Measurements from ENCODE around the gene DMD.

Gene DMD

DNA sequence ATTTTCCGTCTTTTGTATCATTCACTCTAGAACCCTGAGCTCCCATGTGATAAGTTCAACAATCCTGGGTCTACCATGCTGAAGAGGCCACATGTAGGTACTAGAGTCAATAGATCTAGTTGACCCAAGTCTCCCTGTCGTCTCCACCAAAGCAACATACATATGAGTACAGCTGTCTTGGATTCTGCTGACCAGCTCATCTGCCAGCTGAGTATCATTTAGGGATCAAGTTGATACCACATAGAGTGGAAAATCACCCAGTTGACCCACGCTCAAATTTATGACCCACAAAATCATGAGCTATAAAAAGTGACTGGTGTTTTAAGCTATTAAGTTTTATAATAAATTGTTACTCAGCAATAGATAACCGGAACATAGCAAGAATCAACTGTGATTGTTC is 61.8 kb downstream of the DMD start:
- Mint-ChIP-seq H3K36me3 (ENCODE audit: low read depth) (no peaks in the 10 kb centered on the region), H3K4me3 (no peak overlapping the region), H3K27ac (no peak overlapping the region), H3K4me1 (no peaks in the 10 kb centered on the region), H3K9me3 (peaks cover 3% of the 10 kb centered on the region), H3K27me3 (ENCODE audit: low read depth) (no peaks in the 10 kb centered on the region)
- TF ChIP-seq, protein P1, sequence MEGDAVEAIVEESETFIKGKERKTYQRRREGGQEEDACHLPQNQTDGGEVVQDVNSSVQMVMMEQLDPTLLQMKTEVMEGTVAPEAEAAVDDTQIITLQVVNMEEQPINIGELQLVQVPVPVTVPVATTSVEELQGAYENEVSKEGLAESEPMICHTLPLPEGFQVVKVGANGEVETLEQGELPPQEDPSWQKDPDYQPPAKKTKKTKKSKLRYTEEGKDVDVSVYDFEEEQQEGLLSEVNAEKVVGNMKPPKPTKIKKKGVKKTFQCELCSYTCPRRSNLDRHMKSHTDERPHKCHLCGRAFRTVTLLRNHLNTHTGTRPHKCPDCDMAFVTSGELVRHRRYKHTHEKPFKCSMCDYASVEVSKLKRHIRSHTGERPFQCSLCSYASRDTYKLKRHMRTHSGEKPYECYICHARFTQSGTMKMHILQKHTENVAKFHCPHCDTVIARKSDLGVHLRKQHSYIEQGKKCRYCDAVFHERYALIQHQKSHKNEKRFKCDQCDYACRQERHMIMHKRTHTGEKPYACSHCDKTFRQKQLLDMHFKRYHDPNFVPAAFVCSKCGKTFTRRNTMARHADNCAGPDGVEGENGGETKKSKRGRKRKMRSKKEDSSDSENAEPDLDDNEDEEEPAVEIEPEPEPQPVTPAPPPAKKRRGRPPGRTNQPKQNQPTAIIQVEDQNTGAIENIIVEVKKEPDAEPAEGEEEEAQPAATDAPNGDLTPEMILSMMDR (IDR thresholded peaks at IDR 0.05; ENCODE audit: unreplicated experiment in 3 of 3) = no peak

DNA sequence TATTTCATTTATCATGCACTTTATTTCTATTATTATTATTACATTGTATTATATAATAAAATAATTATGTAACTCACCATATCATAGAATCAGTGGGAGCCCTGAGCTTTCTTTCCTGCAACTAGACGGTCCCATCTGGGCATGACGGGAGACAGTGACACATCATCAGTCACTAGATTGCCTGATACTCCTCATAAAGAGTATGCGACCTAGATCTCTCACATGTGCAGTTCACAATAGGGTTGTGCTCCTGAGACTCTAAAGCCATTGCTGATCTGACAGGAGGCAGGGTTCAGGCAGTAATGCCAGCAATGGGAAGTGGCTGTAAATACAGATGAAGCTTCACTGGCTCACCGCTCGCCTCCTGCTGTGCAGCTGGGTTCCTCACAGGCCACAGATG is 62.3 kb downstream of the DMD start:
- H3K27ac Mint-ChIP-seq = no peak overlapping the region
- peaks cover 3% of the 10 kb centered on the region for H3K9me3 Mint-ChIP-seq
- no peaks in the 10 kb centered on the region for H3K36me3 Mint-ChIP-seq (ENCODE audit: low read depth)
- peaks cover 1% of the 10 kb centered on the region for H3K4me1 Mint-ChIP-seq
- no peaks in the 10 kb centered on the region for H3K27me3 Mint-ChIP-seq (ENCODE audit: low read depth)
- no peak overlapping the region for H3K4me3 Mint-ChIP-seq
- TF ChIP-seq, protein P1 (IDR thresholded peaks at IDR 0.05; ENCODE audit: unreplicated experiment in 3 of 3) = no peak

DNA sequence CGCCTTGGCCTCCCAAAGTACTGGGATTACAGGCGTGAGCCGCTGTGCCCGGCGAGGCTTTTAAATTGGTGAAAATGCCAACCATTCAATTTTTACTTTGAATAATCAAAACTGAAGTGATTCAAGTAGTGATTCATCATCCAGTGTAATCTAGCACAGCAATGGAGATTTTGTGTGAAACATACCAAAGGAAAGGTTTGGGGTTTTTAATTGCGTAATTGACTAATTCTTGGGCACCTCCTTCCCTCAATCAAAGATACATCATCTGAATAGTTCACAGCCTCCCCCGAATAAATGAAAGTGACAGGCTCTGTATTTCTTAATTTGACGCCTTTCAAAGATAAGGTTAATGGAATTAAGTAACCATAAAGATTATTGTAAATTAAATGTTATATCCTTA is 69.0 kb downstream of the DMD start:
- TF ChIP-seq, protein P1 (IDR thresholded peaks at IDR 0.05; ENCODE audit: unreplicated experiment in 3 of 3) = no peak
- H3K27ac Mint-ChIP-seq = no peak overlapping the region
- H3K4me1 Mint-ChIP-seq = peaks cover 8% of the 10 kb centered on the region
- H3K4me3 Mint-ChIP-seq = no peak overlapping the region
- no peaks in the 10 kb centered on the region for H3K9me3 Mint-ChIP-seq
- no peaks in the 10 kb centered on the region for H3K27me3 Mint-ChIP-seq (ENCODE audit: low read depth)
- no peaks in the 10 kb centered on the region for H3K36me3 Mint-ChIP-seq (ENCODE audit: low read depth)

DNA sequence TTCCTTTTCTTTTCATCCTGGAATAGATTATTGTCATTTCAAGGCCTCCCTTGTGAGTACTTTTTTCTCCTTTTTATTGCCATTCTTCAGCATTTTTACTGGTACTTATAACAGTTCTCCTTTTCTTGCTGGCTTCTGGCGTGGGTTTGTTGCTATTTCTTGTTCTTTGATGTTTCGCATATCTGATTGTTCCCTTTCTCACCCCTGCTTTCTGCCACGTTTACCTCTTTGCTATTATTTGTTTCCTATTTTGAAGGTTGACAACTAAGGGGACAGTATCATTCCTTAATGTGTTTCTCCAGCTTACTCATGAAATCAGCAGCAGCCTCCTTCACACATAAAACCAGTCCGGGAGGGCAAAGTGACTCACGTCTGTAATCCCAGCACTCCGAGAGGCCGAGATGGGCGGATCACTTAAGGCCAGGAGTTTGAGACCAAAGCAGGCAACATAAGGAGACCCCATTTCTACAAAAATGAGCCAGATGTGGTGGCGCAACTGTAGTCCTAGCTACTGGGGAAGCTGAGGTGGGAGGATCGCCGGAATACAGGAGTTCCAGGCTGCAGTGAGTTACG is 72.6 kb downstream of the DMD start:
- Mint-ChIP-seq H3K36me3 (ENCODE audit: low read depth) (no peaks in the 10 kb centered on the region), H3K4me3 (no peak overlapping the region), H3K4me1 (peaks cover 14% of the 10 kb centered on the region), H3K9me3 (no peaks in the 10 kb centered on the region), H3K27ac (no peak overlapping the region), H3K27me3 (ENCODE audit: low read depth) (no peaks in the 10 kb centered on the region)
- TF ChIP-seq, protein P1 (IDR thresholded peaks at IDR 0.05; ENCODE audit: unreplicated experiment in 3 of 3) = no peak

DNA sequence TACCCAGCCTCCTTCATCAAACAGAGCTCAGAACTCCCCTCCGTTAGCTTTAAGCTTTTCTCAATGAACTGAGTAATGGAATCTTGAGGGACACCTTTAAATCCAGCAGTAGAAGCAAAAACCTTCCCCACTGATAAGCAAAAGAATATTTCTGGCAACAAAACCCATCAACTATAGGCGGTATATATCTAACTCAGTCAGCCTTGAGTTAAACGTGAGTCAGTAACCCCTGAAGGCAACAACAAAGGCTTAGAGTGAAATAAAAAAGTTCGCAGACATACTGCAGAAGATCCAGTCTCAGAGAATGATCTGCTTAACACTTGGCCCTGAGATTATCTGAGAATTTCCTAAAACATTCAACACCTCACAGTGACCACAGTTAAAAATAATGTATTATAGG is 77.2 kb downstream of the DMD start:
- TF ChIP-seq, protein P1 (IDR thresholded peaks at IDR 0.05; ENCODE audit: unreplicated experiment in 3 of 3) = no peak
- Mint-ChIP-seq H3K9me3 (no peaks in the 10 kb centered on the region), H3K36me3 (ENCODE audit: low read depth) (no peaks in the 10 kb centered on the region), H3K27me3 (ENCODE audit: low read depth) (no peaks in the 10 kb centered on the region), H3K4me1 (peaks cover 13% of the 10 kb centered on the region), H3K27ac (no peak overlapping the region), H3K4me3 (no peak overlapping the region)

DNA sequence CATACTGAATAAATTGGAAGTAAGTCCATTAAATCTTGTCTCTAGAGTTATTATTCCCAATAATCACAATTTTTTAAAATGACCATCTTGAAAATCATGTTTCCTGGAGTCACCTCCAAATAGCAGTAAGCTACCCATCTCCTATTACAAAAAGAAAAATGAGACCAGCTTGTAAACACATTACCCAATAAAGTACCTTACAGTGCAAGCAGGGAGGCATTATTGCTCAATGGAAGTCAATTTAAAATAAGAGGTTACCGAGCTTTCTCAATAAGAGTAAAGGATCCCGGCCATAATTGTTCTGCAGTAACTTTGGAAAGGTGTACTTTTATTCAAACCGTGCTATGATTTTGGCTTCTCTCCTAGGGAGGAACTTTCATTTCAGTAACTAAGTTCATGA is 78.0 kb downstream of the DMD start:
- Mint-ChIP-seq H3K4me3 (no peak overlapping the region), H3K27ac (no peak overlapping the region), H3K36me3 (ENCODE audit: low read depth) (no peaks in the 10 kb centered on the region), H3K9me3 (no peaks in the 10 kb centered on the region), H3K4me1 (peaks cover 13% of the 10 kb centered on the region), H3K27me3 (ENCODE audit: low read depth) (no peaks in the 10 kb centered on the region)
- TF ChIP-seq, protein P1 (IDR thresholded peaks at IDR 0.05; ENCODE audit: unreplicated experiment in 3 of 3) = no peak
